ENCODE results near the gene REG3G.

DNA sequence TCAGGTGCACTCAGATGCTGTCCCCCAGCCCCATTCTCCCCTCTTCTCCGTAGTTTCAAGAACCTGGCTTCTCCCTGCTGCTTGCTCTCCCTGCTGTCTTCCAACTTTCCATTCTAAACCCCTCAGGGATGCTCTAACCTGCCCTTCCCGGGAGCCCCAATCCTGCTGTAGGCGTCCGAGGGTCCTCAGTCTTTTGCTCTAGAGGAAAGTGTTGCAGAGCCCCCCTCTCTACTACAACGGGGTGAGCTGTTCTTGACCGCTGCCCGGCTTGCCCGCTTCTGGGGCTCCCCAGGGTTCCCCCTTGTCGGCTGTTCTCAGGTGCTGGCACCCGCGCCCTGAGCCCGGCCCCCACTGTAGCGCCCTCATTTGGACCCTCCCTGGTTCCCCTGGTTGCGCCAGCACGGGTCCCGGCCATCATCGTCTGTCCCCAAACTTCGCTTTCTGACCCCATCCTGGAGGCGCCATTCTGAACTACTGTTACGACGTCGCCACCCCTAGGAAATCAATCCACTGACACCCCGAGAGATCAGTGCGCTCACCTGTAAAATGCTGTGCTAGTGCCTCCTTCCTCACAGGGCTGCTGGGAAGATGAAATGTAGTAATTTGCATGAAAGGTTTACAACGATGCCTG, 31.9 kb upstream of the REG3G start:
- TF ChIP-seq SIN3A (IDR thresholded peaks at IDR 0.05; ENCODE audit: borderline replicate concordance, insufficient read depth, low read depth, low read length) (no peak), POLR2AphosphoS5 (IDR thresholded peaks at IDR 0.05; ENCODE audit: low read depth, low read length) (no peak), TCF7L2 (IDR thresholded peaks at IDR 0.05; ENCODE audit: low read depth, low read length) (no peak)
- TF ChIP-seq, protein P1, sequence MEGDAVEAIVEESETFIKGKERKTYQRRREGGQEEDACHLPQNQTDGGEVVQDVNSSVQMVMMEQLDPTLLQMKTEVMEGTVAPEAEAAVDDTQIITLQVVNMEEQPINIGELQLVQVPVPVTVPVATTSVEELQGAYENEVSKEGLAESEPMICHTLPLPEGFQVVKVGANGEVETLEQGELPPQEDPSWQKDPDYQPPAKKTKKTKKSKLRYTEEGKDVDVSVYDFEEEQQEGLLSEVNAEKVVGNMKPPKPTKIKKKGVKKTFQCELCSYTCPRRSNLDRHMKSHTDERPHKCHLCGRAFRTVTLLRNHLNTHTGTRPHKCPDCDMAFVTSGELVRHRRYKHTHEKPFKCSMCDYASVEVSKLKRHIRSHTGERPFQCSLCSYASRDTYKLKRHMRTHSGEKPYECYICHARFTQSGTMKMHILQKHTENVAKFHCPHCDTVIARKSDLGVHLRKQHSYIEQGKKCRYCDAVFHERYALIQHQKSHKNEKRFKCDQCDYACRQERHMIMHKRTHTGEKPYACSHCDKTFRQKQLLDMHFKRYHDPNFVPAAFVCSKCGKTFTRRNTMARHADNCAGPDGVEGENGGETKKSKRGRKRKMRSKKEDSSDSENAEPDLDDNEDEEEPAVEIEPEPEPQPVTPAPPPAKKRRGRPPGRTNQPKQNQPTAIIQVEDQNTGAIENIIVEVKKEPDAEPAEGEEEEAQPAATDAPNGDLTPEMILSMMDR (IDR thresholded peaks at IDR 0.05) = no peak

Measured in Panc1 (cell line).